CD14-positive monocyte (primary cell): ENCODE results near the gene SLC25A45. TPM values are rescaled to one million over a fixed set of nuclear protein-coding genes. Genes with fewer than 3 reads are reported as not detected.

Source experiments
- DNase-seq, 3 donors: peaks; one replicate each; pipeline ENCODE4 v3.0.0-alpha.2; 2011 to 2022
- H2AFZ ChIP-seq: 2 replicates; pipeline ENCODE4 v1.6.0; 2012; ENCODE audit warnings: mild to moderate bottlenecking, low read depth, low read length, inconsistent platforms; ENCODE audit not compliant: insufficient read depth, poor library complexity, severe bottlenecking
- H3K27ac ChIP-seq, 2 donors: 1 replicate in 1 of 2; 2 replicates in 1 of 2; pipeline ENCODE4 v1.5.1; 2012 to 2013; ENCODE audit warnings: low read length in 2 of 2, control low read depth in 1 of 2, inconsistent platforms in 1 of 2, low read depth in 1 of 2, mild to moderate bottlenecking in 1 of 2
- H3K27me3 ChIP-seq, 2 donors: one replicate each; pipeline versions ENCODE4 v1.6.0 to v1.6.1; 2011 to 2013; ENCODE audit warnings: low read length in 2 of 2; ENCODE audit not compliant: control insufficient read depth in 2 of 2, insufficient read depth in 2 of 2
- H3K36me3 ChIP-seq, 2 donors: replicated peaks in 1 of 2; 1 replicate in 1 of 2; 2 replicates in 1 of 2; pipeline versions ENCODE4 v1.5.1 to v1.6.1; 2012 to 2013; ENCODE audit warnings: low read length in 2 of 2, control low read depth in 1 of 2, inconsistent platforms in 1 of 2, mild to moderate bottlenecking in 1 of 2; ENCODE audit not compliant: insufficient read depth in 2 of 2, control insufficient read depth in 1 of 2
- H3K4me1 ChIP-seq, 2 donors: 1 replicate in 1 of 2; 2 replicates in 1 of 2; pipeline versions ENCODE4 v1.5.1 to v1.6.1; 2012 to 2013; ENCODE audit warnings: low read length in 2 of 2, control low read depth in 1 of 2, inconsistent platforms in 1 of 2, mild to moderate bottlenecking in 1 of 2, moderate library complexity in 1 of 2; ENCODE audit not compliant: insufficient read depth in 2 of 2, control insufficient read depth in 1 of 2
- H3K4me2 ChIP-seq: replicated peaks from 2 replicates; pipeline ENCODE3; 2012; ENCODE audit warnings: low read length, moderate library complexity, mild to moderate bottlenecking; ENCODE audit not compliant: poor library complexity, severe bottlenecking; ENCODE audit errors: extremely low read depth
- H3K4me3 ChIP-seq, 3 experiments: fragments of 200-600 bp in 1 of 3; sonication (generic) in 1 of 3; replicated peaks in 1 of 3; 1 replicate in 2 of 3; 2 replicates in 1 of 3; pipeline ENCODE4 v1.5.1; 2011 to 2013; ENCODE audit warnings: low read length in 3 of 3, mild to moderate bottlenecking in 3 of 3, control low read depth in 2 of 3, low read depth in 2 of 3, inconsistent platforms in 1 of 3, moderate library complexity in 1 of 3
- H3K79me2 ChIP-seq: 2 replicates; pipeline ENCODE4 v1.6.0; 2012; ENCODE audit warnings: mild to moderate bottlenecking, control low read depth, inconsistent platforms, low read length, moderate library complexity; ENCODE audit not compliant: insufficient read depth
- H3K9ac ChIP-seq: 2 replicates; pipeline ENCODE4 v1.6.0; 2017; ENCODE audit warnings: low read length, mild to moderate bottlenecking; ENCODE audit not compliant: insufficient read depth, poor library complexity, severe bottlenecking
- H3K9me3 ChIP-seq, 2 donors: replicated peaks in 1 of 2; 1 replicate in 1 of 2; 2 replicates in 1 of 2; pipeline versions ENCODE4 v1.5.1 to v1.6.1; 2012 to 2013; ENCODE audit warnings: low read length in 2 of 2, control low read depth in 1 of 2; ENCODE audit not compliant: control insufficient read depth in 1 of 2, insufficient read depth in 1 of 2
- H4K20me1 ChIP-seq: 2 replicates; pipeline ENCODE4 v1.6.0; 2012; ENCODE audit warnings: mild to moderate bottlenecking, low read length, control low read depth, moderate library complexity; ENCODE audit not compliant: insufficient read depth
- H3K27ac Mint-ChIP-seq, 7 donors: one replicate each; pipeline ENCODE4 v1.8.0; 2020; ENCODE audit warnings: mild to moderate bottlenecking in 7 of 7, mixed read lengths in 7 of 7, moderate library complexity in 6 of 7, inconsistent platforms in 2 of 7
- H3K27me3 Mint-ChIP-seq, 3 donors: one replicate each; pipeline ENCODE4 v1.8.0; 2021 to 2022; ENCODE audit warnings: low read depth in 3 of 3, mild to moderate bottlenecking in 3 of 3, mixed read lengths in 3 of 3, moderate library complexity in 3 of 3, inconsistent platforms in 1 of 3
- H3K36me3 Mint-ChIP-seq, 2 donors: one replicate each; pipeline ENCODE4 v1.8.0; 2020; ENCODE audit warnings: mixed read lengths in 2 of 2, inconsistent platforms in 1 of 2, mild to moderate bottlenecking in 1 of 2
- H3K4me1 Mint-ChIP-seq: one replicate; pipeline ENCODE4 v1.8.0; 2020; ENCODE audit warnings: mild to moderate bottlenecking, mixed read lengths
- H3K4me3 Mint-ChIP-seq, 2 donors: one replicate each; pipeline ENCODE4 v1.8.0; 2020; ENCODE audit warnings: mild to moderate bottlenecking in 2 of 2, mixed read lengths in 2 of 2, moderate library complexity in 1 of 2
- H3K9me3 Mint-ChIP-seq, 7 donors: one replicate each; pipeline ENCODE4 v1.8.0; 2020 to 2022; ENCODE audit warnings: mixed read lengths in 7 of 7, mild to moderate bottlenecking in 6 of 7, moderate library complexity in 6 of 7, inconsistent platforms in 2 of 7
- CTCF ChIP-seq: fragments of 200-600 bp; IDR thresholded peaks from one replicate; pipeline ENCODE4 v1.8.0; 2022; ENCODE audit warnings: antibody characterized with exemption, mild to moderate bottlenecking
- WGBS: methylation state at CpG from one replicate; pipeline ENCODE4 v1.1.5; 2013; ENCODE audit warnings: missing lambda C conversion rate; ENCODE audit not compliant: insufficient coverage; 5-methylcytosine and 5-hydroxymethylcytosine counted together
- intact Hi-C, 2 donors: fragments of 100-400 bp; cut with micrococcal nuclease; formaldehyde crosslinking; loops; one replicate each; pipeline versions ENCODE4 v1.15.0 to v1.15.1; 2023
- polyA plus RNA-seq, 3 donors: library from polyadenylated mRNA; depleted of rRNA in 1 of 3; unstranded in 2 of 3; stranded (reverse) in 1 of 3; fragments of 300-500 nt in 2 of 3; fragments of >200 nt in 1 of 3; fragmentation: Illumina TruSeq in 2 of 3; gene quantifications; 1 replicate in 2 of 3; 2 replicates in 1 of 3; pipeline ENCODE4 v1.2.3, GENCODE V29; 2012 to 2021

Gene SLC25A45
- polyA plus RNA-seq, 3 donors, result 3.7 to 11.3 (median 4.1) TPM

- Mint-ChIP-seq H3K4me3 (no peak overlapping the region), H3K27ac (peak overlapping the region in 1 of 7 donors; percentile 90), H3K27me3 (peaks cover 3 to 8% (median 7%) of the 10 kb centered on the region in 3 donors), H3K36me3 (no peaks in the 10 kb centered on the region), H3K4me1 (peaks cover 28% of the 10 kb centered on the region), H3K9me3 (no peaks in the 10 kb centered on the region)
- peaks cover 19% of the 10 kb centered on the region for H3K79me2 ChIP-seq
- H3K4me2 ChIP-seq, result no peak overlapping the region
- no peak overlapping the region for H2AFZ ChIP-seq
- no peak overlapping the region for H3K27ac ChIP-seq
- no peaks in the 10 kb centered on the region for H3K9me3 ChIP-seq
- H3K4me3 ChIP-seq, result no peak overlapping the region
- no peak overlapping the region for H3K9ac ChIP-seq
- H3K36me3 ChIP-seq, result no peaks in the 10 kb centered on the region
- H3K4me1 ChIP-seq, result peaks cover 24 to 32% of the 10 kb centered on the region in 2 donors
- TF ChIP-seq CTCF, result no peak
- no peaks in the 10 kb centered on the region for H3K27me3 ChIP-seq
- no CpG with 5 or more reads among the region's 7 CpGs for whole genome bisulfite sequencing
- peaks cover 12% of the 10 kb centered on the region for H4K20me1 ChIP-seq
- DNase-seq, result no peak
- intact Hi-C loops, result loop anchor here in 1 of 2 donors (5.0 kb wide), 1 partner anchor 53 kb away; no protein-coding TSS in a partner anchor
These were observed 51.9 kb downstream of the SLC25A45 start for GRCh38 chr11:65330544-65330943.

GRCh38 chr11:65329944-65330403, 52.5 kb downstream of the SLC25A45 start:
- H3K79me2 ChIP-seq, result peaks cover 13% of the 10 kb centered on the region
- peaks cover 21 to 26% of the 10 kb centered on the region in 2 donors for H3K4me1 ChIP-seq
- peaks cover 6% of the 10 kb centered on the region for H4K20me1 ChIP-seq
- no peaks in the 10 kb centered on the region for H3K27me3 ChIP-seq
- Mint-ChIP-seq H3K27ac (peak overlapping the region; percentile 19 to 90 (median 82)), H3K27me3 (peaks cover 3 to 8% (median 7%) of the 10 kb centered on the region in 3 donors), H3K36me3 (no peaks in the 10 kb centered on the region), H3K4me3 (peak overlapping the region; percentile 57 to 60), H3K9me3 (no peaks in the 10 kb centered on the region), H3K4me1 (peaks cover 23% of the 10 kb centered on the region)
- H3K4me2 ChIP-seq, result peak overlapping the region; percentile 52
- H3K27ac ChIP-seq, result peak overlapping the region in 1 of 2 donors; percentile 5
- H3K36me3 ChIP-seq, result no peaks in the 10 kb centered on the region
- intact Hi-C loops, result loop anchor here in 1 of 2 donors (5.0 kb wide), 1 partner anchor 53 kb away; no protein-coding TSS in a partner anchor
- peak; percentile 79 to 92 (median 86) for DNase-seq
- H2AFZ ChIP-seq, result peak overlapping the region; percentile 61
- H3K9ac ChIP-seq, result no peak overlapping the region
- TF ChIP-seq CTCF, result peak; percentile 84
- H3K4me3 ChIP-seq, result peak overlapping the region in 1 of 3 experiments; percentile 43
- 0% methylated on average over 8 of the region's 13 CpGs for WGBS
- H3K9me3 ChIP-seq, result no peaks in the 10 kb centered on the region
